LNCaP clone FGC (cell line): ENCODE data around the gene EGLN1.

Experiments
- DNase-seq: peaks from one replicate; pipeline ENCODE4 v3.0.0-alpha.2; 2011; ENCODE audit warnings: low read depth
- H3K4me3 ChIP-seq: 2 replicates; pipeline ENCODE4 v1.5.1; 2011; ENCODE audit warnings: mild to moderate bottlenecking, low read depth, low read length, control low read depth
- CTCF ChIP-seq: IDR thresholded peaks from 2 replicates; pipeline ENCODE4 v1.5.1; 2012; ENCODE audit warnings: mild to moderate bottlenecking; ENCODE audit not compliant: control insufficient read depth, insufficient read depth; ENCODE audit errors: extremely low read depth

Gene EGLN1

GRCh38 chr1:231337472-231338269 is 84.4 kb downstream of the EGLN1 start, which contains the start of gene EXOC8:
Gene EXOC8 (minus strand): TSS chr1:231337852. CDS start chr1:231337745, 107 bp downstream.
- peak within 1 kb of the TSS; percentile 98 for H3K4me3 ChIP-seq
- DNase-seq, result peak; percentile 94
- no peak for TF ChIP-seq CTCF

GRCh38 chr1:231337043-231337471 is 85.0 kb downstream of the EGLN1 start:
- no peak for TF ChIP-seq CTCF
- DNase-seq, result no peak
- H3K4me3 ChIP-seq, result peak overlapping the region; percentile 98

DNA sequence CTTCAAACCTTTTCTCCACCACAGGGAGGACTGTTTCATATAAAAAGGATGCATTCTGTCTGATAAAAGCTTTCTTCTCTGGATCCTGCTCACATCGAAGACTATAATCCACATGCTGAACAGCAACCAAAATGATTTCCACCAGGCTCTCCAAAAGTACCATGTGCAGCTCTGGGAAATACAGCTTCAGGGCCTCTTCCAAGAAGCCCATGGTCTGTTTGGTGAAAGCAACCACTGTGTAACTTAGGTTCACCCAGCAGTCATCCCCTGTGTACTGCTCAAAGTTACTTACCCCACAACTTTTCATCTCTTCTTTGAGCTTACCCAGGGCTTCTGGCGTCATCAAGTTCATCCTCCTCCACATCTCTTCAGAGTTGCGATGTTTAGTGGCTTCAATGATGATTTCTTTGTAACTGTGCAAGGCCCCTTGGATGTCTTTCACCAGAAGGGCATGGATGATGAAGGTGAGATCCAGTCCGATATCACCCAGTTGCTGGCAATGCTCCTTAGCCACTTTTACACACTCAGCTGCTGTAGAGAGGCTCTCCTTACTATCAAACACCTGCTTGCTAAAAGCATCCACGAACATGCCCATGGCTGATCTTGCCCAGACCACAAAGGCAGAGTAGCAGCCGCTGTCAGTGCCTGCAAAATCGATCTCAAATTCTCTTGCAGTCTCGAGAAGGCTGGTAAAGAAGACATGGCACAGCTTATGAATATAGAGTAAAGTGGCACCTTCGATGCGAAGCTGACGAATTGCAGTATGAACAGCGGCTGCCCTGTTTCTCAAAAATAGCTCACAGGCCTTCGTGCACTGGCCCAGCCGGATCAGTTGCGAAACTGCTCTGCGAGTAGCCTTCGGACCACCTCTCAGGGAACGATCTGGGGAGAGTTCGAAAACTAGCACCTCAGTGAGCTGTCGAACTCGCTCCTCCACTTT is 86.2 kb downstream of the EGLN1 start:
- DNase-seq, result no peak
- no peak for TF ChIP-seq CTCF
- H3K4me3 ChIP-seq, result peak overlapping the region; percentile 98

DNA sequence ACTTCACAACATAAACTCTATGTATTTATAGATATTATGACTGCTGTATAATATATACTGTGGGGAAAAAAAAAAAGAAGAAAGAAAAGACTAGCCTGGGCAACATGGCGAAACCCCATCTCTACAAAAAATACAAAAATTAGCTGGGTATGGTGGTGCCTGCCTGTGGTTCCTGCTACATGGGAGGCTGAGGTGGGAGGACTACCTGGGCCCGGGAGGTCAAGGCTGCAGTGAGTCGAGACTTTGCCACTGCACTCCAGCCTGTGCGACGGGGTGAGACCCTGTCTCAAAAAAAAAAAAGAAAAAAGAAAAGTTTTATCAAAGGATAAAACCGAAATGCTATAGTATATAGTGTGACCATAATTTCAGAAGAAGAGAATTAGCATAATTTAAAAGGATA is 87.1 kb downstream of the EGLN1 start:
- no peak for TF ChIP-seq CTCF
- DNase-seq, result no peak
- no peak overlapping the region for H3K4me3 ChIP-seq

DNA sequence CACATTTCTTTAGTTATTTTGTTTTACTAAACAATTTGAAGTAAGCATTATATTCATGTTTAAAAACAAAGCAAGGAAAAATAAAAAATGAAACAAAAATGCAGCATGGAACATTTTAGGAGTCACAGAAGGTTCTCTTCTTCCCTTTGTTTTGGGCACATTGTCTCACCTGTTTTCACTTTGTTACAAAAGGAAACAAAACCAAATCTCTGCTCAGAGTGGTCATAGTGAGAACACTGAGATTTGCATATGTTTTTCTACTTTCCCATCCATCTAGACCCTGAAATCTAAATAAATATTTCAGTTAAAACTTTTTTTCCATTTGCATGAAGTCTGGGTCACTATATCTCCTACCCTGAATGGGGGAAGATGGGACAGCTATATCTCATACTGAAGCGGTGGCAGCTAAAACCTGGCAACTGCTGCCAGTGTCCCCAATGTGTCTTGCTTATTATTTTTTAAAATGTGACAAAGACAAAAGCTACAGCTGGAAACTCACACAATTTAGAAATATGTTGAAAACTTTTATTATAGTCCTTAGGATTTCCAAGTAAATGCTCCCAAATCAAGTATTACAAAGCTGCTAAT is 87.9 kb downstream of the EGLN1 start:
- no peak overlapping the region for H3K4me3 ChIP-seq
- DNase-seq, result no peak
- no peak for TF ChIP-seq CTCF

- no peak for TF ChIP-seq CTCF
- no peak overlapping the region for H3K4me3 ChIP-seq
- no peak for DNase-seq
These were observed 89.3 kb downstream of the EGLN1 start for GRCh38 chr1:231332761-231333160.
